Upper lobe of right lung (tissue), 1 donor: ENCODE results near the gene PLEKHA1. TPM values are rescaled to one million over a fixed set of nuclear protein-coding genes. Genes with fewer than 3 reads are reported as not detected.

ENCODE experiments used
- ATAC-seq: fragments of 200-7000 bp; cut with Tn5 transposase; one replicate; pipeline ENCODE4 v1.9.1; 2020; ENCODE audit warnings: mild to moderate bottlenecking, moderate library complexity
- DNase-seq: peaks from one replicate; pipeline ENCODE4 v3.0.0-alpha.2; 2020
- H3K27ac ChIP-seq: fragments of 200-600 bp; one replicate; pipeline ENCODE4 v1.8.0; 2022
- H3K27me3 ChIP-seq: fragments of 200-600 bp; one replicate; pipeline ENCODE4 v1.8.0; 2022; ENCODE audit warnings: mild to moderate bottlenecking
- H3K36me3 ChIP-seq: fragments of 200-600 bp; one replicate; pipeline ENCODE4 v1.8.0; 2022
- H3K4me1 ChIP-seq: fragments of 200-600 bp; one replicate; pipeline ENCODE4 v1.8.0; 2022
- H3K4me3 ChIP-seq: fragments of 200-600 bp; one replicate; pipeline ENCODE4 v1.8.0; 2022; ENCODE audit warnings: mild to moderate bottlenecking
- H3K9me3 ChIP-seq: fragments of 200-600 bp; one replicate; pipeline ENCODE4 v1.8.0; 2022
- intact Hi-C: fragments of 100-400 bp; cut with DNase I; formaldehyde crosslinking; loops from one replicate; pipeline ENCODE4 v1.11.0; 2022
- total RNA-seq: library from RNA; stranded (reverse); fragmentation: NEBNext Ultra II Directional; extraction: Animal tissue kit (Norgen Biotek cat#: 25700); gene quantifications from one replicate; pipeline ENCODE4 v1.2.1, GENCODE V29; 2021
- TF ChIP-seq, protein P1 (sequence below): fragments of 200-600 bp; IDR thresholded peaks from one replicate; pipeline ENCODE4 v1.8.0; 2022; ENCODE audit warnings: antibody characterized with exemption
- donor health status: DM: no; HTN: yes; CAD: no; lungs with severe emphysema.

The PLEKHA1 gene
- total RNA-seq, 1 donor from 2014 or later, result 59.9 TPM

DNA sequence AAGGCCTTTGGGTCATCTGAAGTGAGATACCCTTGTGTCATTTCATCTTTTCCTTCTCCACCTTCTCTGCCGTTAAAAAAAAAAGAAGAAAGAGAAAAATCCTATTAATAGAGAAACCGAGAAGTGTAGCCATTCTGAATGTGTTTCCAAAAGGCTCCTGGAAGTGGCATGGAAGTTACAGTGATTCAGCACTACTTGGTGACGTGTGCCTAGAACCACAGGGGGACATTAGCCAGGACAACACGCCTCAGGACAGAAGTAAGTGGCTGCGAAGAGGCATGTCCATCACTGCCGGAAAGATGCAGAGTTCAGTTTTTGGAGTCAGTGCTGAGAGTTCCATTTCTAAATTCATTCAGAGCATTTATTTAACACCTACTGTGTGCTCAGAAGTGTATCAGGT lies 93.2 kb downstream of the PLEKHA1 start:
- Histone ChIP-seq H3K27me3 (no peaks in the 10 kb centered on the region), H3K27ac (no peak overlapping the region), H3K4me3 (no peak overlapping the region), H3K9me3 (no peaks in the 10 kb centered on the region), H3K4me1 (peaks cover 18% of the 10 kb centered on the region), H3K36me3 (no peaks in the 10 kb centered on the region)
- DNase-seq (no peak), ATAC-seq (no peak)
- intact Hi-C loops, result no loop called here
- TF ChIP-seq, protein P1, sequence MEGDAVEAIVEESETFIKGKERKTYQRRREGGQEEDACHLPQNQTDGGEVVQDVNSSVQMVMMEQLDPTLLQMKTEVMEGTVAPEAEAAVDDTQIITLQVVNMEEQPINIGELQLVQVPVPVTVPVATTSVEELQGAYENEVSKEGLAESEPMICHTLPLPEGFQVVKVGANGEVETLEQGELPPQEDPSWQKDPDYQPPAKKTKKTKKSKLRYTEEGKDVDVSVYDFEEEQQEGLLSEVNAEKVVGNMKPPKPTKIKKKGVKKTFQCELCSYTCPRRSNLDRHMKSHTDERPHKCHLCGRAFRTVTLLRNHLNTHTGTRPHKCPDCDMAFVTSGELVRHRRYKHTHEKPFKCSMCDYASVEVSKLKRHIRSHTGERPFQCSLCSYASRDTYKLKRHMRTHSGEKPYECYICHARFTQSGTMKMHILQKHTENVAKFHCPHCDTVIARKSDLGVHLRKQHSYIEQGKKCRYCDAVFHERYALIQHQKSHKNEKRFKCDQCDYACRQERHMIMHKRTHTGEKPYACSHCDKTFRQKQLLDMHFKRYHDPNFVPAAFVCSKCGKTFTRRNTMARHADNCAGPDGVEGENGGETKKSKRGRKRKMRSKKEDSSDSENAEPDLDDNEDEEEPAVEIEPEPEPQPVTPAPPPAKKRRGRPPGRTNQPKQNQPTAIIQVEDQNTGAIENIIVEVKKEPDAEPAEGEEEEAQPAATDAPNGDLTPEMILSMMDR, result no peak

DNA sequence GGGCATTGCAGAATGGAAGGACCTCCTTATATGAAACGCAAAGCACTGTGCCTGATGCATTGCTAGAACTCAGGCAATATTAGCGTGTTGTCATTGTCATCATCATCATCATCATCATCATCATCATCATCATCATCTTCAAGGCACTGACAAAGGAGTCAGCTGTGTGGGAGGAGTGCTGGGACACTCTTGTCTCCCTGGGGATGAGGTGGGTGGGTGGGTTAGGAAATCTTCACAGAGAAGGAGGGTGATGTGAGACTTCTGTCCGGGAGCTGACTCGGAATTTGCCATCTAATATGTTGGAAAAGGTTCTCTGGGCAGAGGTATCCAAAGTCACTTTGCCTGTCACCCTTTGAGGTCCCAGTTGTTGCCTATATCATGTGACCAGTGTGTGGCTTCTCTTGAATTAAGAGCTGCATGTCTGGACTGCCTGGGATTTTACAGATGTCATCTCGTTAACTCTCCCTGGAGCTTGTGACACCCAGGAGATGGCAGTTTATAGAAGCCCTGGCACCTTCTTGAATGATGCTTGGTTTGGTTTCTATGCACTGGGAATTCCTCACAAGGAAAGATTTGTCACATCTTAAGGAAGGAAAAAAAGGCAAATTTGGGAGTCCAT lies 93.9 kb downstream of the PLEKHA1 start:
- Histone ChIP-seq H3K9me3 (no peaks in the 10 kb centered on the region), H3K27me3 (no peaks in the 10 kb centered on the region), H3K4me1 (peaks cover 18% of the 10 kb centered on the region), H3K27ac (no peak overlapping the region), H3K4me3 (no peak overlapping the region), H3K36me3 (no peaks in the 10 kb centered on the region)
- DNase-seq (no peak), ATAC-seq (no peak)
- intact Hi-C loops, result no loop called here
- TF ChIP-seq, protein P1, result no peak

DNA sequence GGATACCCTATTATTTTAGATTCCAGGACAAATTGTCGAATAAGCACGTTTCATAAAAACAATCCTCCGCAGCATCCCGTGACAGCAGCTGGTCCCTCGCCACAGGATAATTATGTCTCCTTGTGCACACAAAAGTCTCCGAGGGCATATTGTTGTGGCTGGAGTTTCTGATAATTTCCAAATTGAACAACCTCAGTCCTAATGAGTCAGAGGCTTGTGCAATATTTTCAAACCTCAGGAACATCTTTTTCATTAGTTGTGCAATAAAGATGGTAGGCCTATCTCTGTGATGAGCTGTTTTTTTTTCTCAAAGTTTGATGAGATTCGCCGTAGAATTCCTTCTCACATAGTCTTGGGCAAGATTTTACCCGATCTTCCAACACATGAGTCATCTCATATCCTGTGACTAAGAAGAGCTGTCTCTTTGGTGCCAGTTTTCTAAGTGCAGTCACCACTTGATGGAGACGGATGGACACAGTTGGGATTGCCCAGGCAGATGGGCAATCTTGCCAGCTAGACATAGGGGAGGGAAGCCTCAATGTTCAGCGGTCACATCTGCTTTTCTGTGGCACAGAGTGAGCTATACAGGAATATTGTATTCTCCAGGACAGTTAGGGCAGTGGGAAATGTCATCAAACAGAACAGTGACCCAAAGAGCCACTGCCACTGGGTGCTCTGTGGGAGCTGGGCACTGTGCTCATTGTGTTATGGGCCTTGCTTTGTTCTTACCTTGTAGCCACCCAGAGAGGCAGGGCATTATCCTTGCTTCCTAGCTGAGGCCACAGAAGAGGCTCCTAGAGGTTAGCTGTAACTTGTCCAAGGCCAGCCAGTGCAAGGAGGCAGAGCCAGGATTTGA lies 94.6 kb downstream of the PLEKHA1 start:
- H3K4me3 ChIP-seq, result no peak overlapping the region
- DNase-seq, result no peak
- H3K4me1 ChIP-seq, result peaks cover 16% of the 10 kb centered on the region
- H3K27me3 ChIP-seq, result no peaks in the 10 kb centered on the region
- H3K36me3 ChIP-seq, result no peaks in the 10 kb centered on the region
- TF ChIP-seq, protein P1, result no peak
- intact Hi-C loops, result no loop called here
- ATAC-seq, result peak; percentile 59
- H3K9me3 ChIP-seq, result no peaks in the 10 kb centered on the region
- H3K27ac ChIP-seq, result peak overlapping the region; percentile 12

DNA sequence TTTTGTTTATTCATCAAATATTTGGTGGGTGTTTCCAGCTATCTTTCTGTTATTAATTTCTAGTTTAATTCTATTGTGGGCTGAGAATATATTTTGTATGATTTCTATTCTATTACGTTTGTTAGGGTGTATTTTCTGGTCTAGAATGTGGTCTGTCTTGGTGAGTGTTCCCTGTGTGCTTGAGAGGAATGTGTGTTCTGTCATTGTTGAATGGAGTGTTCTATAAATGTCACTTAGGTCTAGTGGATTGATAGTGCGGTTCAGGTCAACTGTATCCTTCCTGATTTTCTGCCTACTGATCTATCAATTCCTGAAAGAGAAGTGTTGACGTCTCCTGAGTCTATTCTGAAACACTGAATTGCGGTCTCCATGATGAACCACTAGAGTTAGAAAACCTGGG lies 95.3 kb downstream of the PLEKHA1 start:
- peak overlapping the region; percentile 12 for H3K27ac ChIP-seq
- no peak overlapping the region for H3K4me3 ChIP-seq
- DNase-seq (no peak), ATAC-seq (no peak)
- TF ChIP-seq, protein P1, result no peak
- H3K27me3 ChIP-seq, result no peaks in the 10 kb centered on the region
- peaks cover 23% of the 10 kb centered on the region for H3K4me1 ChIP-seq
- no peaks in the 10 kb centered on the region for H3K36me3 ChIP-seq
- intact Hi-C loops, result no loop called here
- H3K9me3 ChIP-seq, result no peaks in the 10 kb centered on the region

DNA sequence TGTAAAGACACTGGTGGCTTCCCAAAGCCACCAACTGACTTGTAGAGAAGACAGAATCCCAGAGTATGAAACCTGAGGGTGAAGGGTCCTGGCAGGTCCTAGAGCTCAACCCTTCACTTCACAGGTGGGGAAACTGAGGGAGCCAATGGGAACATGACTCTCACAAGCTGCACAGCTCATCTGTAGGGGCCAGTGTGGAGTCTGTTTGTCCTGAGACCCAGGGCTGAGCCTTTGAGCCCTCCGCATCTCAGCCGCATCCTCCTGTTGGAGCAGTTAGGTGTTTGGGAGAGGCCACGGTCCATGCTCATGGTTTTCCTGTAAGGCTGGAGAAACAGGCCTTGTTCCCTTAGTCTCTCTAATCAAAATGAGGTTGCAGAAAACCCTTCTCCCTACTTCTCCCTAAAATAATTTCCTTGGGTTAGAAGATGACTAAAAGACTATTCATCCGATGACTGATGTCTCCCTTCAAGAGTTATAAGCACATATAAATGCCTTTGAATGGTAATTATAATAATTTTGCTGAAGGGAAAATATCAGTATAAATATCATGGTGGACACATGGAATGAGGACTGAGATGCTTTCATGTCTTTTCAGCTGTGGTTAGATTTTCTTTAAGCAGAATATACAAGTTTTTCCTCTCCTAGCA lies 97.1 kb downstream of the PLEKHA1 start:
- Histone ChIP-seq H3K4me1 (peaks cover 40% of the 10 kb centered on the region), H3K36me3 (no peaks in the 10 kb centered on the region), H3K27me3 (no peaks in the 10 kb centered on the region), H3K27ac (no peak overlapping the region), H3K9me3 (no peaks in the 10 kb centered on the region), H3K4me3 (no peak overlapping the region)
- TF ChIP-seq, protein P1, result no peak
- no peak for DNase-seq
- intact Hi-C loops, result no loop called here
- ATAC-seq, result no peak
